K562 treated with DMSO at 1 percent for 4 hours (cell line): Measurements from ENCODE around the gene FIGNL2. TPM values are rescaled to one million over a fixed set of nuclear protein-coding genes. Genes with fewer than 3 reads are reported as not detected.

Source experiments
- total RNA-seq: library from RNA; unstranded; fragments of 300-600 nt; gene quantifications from 2 replicates; pipeline ENCODE4 v1.2.3, GENCODE V29; 2022; ENCODE audit not compliant: insufficient read depth

FIGNL2 gene
- total RNA-seq, result not detected in 2 replicates

GRCh38 chr12:51848326-51848727 is at the start of gene FIGNL2:
Gene FIGNL2 (minus strand): TSS chr12:51848718. CDS start chr12:51822413, 26,305 bp downstream.

GRCh38 chr12:51887476-51888315 is 39.2 kb upstream of the FIGNL2 start, which contains the start of gene ANKRD33:
Gene ANKRD33 (plus strand): TSS chr12:51888103. CDS start chr12:51888187, 84 bp downstream.

Other genes with a start within 250 kb of the FIGNL2 start
- 1.8 and 4.4 TPM in 2 replicates for gene ANKRD33, start 39.4 kb upstream of the FIGNL2 start, total RNA-seq
- 7.9 and 8.3 TPM in 2 replicates for gene ACVRL1, start 58.8 kb upstream of the FIGNL2 start, total RNA-seq
- gene ACVR1B, start 103.0 kb upstream of the FIGNL2 start, total RNA-seq, result 6.7 and 10.8 TPM in 2 replicates
- gene TAMALIN, start 158.2 kb upstream of the FIGNL2 start, total RNA-seq, result 7.1 and 7.2 TPM in 2 replicates
- 3.6 and 5.1 TPM in 2 replicates for gene NR4A1, start 202.7 kb upstream of the FIGNL2 start, total RNA-seq
- gene ATG101, start 221.3 kb upstream of the FIGNL2 start, total RNA-seq, result 66.9 and 68.5 TPM in 2 replicates
- gene SMIM41, start 231.0 kb upstream of the FIGNL2 start, total RNA-seq, result not detected in 2 replicates